GM21381 (cell line): ENCODE data around the gene PPP2R2C.

Source experiments
- ATAC-seq: cut with Tn5 transposase; IDR thresholded peaks from one replicate; pipeline ENCODE4 v1.9.1; 2021; ENCODE audit warnings: mild to moderate bottlenecking, moderate library complexity; ENCODE audit not compliant: unreplicated experiment

The PPP2R2C gene

DNA sequence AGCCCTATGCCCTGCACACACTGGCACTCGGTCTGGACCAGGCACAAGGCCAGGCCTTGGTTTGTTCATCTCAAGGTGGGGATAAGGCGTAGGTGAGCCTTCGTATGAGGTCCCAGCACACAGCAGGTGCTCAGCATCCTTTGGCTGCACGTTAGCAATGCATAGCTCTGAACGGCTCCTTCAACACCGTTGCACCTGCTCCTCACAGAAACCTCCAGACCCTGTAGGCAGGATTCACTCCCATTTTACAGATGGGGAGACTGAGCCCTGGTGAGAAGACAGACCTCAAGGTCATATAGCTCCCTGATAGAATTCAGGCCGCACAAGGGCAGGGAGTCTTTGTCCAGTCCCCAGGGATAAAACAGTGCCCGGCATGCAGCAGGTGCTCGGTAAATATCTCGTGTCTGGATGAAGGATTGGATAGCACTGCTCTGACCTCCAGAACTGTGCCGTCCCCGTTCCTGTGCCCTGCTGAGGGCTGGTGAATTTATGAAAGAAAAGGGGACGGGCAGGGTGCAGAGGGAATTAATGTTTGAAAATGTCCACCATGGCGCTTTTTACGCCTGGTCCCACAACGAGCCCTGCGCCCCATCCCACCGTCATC is 2.4 kb downstream of the PPP2R2C start:
- ATAC-seq = no peak

DNA sequence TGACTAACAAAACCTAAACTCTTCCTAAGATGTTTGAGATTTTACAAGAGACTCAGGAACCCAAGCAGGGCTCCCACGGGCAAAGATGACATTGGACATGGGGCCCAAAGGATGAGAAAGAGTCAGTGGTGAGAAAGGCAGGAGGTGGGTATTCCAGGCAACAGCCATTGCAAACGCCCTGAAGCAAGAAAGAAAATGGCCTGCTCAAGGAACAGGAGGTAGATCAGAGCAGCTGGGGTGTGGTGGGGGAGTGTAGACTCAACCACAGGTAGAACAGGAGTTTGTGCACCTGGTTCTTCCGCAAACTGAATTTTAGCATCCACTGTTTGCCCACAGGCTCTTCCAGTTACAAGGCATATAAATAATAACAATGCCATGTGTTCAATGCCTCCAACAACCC is 3.3 kb downstream of the PPP2R2C start:
- ATAC-seq = no peak

- no peak for ATAC-seq
Observed at GRCh38 chr4:6468376-6468775, 4.0 kb downstream of the PPP2R2C start.

- no peak for ATAC-seq
Observed at GRCh38 chr4:6467600-6467999, 4.8 kb downstream of the PPP2R2C start.

DNA sequence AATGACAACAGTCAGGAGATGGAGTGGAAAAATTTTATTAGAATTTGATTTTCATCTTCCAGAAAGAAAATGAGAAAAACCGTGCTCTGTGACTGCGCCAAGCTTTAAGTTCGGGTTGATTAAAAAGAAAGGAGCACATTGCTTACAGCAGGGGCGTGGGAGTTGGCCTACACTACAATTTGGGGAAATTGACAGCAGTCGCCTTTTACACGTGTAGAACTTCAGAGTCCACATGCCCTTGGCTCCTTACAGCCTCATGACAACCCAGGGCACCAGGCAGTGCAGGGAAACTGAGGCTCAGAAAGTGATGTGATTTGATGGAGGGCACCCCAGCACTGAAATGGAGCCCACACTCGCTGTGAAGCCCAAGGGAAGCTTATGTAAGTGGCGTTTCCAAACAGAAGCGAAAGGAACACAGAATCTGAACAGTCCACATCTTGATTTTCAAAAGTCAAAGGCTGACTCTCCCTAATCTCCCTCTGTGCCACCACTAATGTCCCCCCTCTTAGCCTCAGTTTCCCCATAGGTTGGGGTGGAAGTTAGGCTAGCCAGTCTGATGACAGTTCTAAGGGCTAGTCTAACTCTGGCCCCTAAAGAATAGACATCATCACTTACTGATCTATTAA is 5.5 kb downstream of the PPP2R2C start:
- ATAC-seq = no peak

GRCh38 chr4:6465955-6466354 is 6.5 kb downstream of the PPP2R2C start:
- no peak for ATAC-seq

- no peak for ATAC-seq
Observed at GRCh38 chr4:6464842-6465588, 7.4 kb downstream of the PPP2R2C start.

- ATAC-seq = no peak
Observed at GRCh38 chr4:6463311-6464289, 8.8 kb downstream of the PPP2R2C start.

DNA sequence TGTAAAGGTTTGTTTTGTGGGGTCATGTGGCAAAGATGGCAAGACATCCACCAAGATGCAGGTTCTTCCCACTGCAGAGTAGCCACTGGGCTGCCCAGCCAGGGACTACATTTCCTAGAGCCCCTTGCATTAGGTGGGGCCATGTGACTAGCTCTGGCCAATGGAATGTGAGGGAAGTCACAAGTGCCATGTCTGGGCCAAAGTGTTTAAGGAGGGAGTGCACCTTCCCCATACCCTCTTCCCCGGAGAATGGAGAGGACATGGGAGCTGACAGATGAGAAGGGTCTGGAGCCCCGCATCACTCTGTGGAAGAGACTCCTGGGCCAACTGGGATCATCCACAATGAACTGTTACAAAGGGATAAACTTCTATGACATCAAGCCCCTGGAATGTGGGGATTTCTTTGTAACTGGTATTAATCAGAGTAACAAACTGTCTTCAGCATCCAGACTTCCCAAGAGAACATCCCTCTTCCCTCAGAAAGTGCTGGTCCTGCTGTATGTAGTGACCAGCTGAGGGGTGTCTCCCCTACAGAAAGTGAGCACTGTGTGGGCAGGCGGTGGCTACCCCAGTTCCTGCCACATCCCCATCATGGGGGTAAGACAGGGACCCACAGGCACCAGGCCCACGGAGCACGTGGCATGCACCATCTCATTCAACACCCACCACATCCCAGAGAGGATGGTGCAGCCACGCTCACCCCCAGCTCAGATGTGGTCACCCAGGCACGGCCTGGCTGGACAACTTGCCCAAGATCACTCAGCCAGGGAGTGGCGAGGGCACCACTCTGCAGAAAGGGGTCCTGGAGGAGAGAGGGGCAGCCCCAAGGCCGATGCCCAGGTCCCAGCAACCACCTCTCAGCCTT is 10.9 kb downstream of the PPP2R2C start:
- ATAC-seq = no peak

- ATAC-seq = no peak
Observed at GRCh38 chr4:6460876-6461275, 11.5 kb downstream of the PPP2R2C start.

- ATAC-seq = no peak
Observed at GRCh38 chr4:6458528-6458927, 13.9 kb downstream of the PPP2R2C start.

DNA sequence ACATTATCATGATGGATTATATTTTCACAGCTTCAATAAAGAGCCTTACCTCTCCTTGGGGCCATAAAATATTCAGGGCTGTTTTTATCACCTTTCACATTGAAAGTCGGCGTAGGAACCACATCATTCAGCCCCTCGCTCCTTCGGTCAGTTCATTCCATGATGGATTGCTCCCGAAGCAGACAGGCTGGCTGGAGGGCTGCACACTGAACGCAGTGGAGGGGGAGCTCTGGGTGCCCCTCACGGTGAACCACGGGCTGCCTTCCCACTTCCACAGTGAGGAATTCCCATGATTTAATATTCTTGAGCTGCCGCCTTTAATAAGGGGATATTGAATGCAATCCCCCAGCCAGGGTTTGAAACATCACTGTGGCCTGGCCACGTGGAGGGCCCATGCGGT is 16.0 kb downstream of the PPP2R2C start:
- ATAC-seq = no peak

DNA sequence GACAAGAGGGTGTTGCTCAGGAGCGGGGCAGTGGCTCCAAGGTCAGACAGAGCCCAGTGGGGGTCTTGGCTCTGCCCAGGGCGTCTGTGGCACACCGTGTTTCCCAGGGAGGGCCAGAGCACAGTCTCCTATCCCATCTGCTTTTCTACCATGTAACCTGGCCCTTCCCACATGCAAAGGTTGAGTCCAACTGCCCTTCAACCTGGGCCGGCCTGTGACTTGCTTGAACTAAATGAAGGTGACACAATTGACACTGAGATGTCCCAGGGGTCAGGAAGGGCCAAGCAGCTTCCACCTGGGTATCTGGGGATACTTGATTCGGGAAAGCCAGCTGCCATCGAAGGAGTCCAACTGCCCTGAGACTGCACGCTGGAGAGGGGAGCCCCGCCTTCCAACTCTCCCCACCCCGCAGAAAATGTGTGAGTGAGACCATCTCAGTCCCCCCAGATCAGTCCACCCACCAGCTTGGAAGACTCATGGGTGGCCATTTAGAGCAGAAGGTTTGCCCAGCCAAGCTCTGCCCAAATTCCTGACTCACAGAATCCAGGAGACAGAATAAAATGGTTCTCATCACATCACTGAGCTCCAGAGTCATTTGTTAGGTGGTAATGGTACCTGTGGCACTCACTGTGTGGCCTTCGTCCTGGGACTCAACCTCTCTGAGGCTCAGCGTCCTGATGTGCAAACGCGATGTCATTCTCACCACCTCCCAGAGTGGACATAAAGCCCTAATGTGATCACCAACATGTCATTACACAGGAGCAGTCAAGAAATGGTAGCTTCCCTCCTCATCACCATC is 18.1 kb downstream of the PPP2R2C start:
- ATAC-seq = no peak

DNA sequence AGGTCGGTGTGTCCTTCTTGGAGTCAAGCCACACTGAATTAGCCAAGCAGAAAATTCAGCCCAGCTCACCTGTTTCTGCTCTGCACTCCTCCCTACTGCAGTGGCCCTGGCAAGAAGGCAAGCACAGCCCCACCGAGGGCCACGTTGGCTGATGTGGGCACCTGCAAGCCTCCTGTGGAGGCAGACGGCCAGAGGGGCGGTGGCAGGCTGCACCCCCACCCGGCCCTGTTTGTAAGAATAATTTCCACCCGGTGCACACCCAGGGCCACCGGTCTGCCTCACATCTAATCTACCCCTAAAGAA is 18.8 kb downstream of the PPP2R2C start:
- ATAC-seq = no peak

DNA sequence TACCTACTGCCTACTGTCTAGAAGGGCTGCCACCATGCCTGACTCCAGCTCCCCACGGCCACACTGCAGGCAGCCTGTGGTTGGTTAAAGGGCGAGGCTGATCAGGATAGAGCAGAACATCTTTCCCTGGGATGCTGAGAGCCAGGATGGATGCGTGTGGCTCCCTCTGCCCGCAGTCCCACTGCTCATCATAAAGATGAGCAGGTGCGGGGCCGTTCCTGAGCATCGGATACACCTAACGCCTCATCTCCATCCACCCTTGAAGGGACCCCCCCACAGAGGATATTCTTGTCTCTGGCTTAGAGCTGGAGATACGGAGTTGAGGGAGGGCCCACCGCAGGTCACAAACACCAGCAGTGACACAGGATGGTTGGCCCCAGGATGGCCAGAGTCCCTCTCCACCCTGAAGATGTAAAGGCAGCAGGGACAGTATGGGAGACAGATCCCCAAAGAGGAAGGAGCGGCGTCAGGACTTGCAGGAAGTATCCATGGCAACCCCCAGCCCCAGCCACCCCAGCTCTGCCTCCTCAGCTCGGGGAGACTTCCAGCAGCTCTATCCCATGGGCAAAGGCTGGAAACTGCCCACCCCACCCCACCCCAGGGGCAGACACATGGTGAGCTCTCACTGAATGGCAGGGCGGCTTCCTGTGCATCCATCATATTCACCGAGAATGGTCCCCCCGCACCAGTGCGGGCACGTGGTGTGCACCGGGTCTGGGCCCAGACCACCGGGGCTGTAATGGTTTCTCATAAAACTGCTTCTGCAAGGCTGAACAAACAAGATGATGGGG is 19.3 kb downstream of the PPP2R2C start:
- no peak for ATAC-seq

DNA sequence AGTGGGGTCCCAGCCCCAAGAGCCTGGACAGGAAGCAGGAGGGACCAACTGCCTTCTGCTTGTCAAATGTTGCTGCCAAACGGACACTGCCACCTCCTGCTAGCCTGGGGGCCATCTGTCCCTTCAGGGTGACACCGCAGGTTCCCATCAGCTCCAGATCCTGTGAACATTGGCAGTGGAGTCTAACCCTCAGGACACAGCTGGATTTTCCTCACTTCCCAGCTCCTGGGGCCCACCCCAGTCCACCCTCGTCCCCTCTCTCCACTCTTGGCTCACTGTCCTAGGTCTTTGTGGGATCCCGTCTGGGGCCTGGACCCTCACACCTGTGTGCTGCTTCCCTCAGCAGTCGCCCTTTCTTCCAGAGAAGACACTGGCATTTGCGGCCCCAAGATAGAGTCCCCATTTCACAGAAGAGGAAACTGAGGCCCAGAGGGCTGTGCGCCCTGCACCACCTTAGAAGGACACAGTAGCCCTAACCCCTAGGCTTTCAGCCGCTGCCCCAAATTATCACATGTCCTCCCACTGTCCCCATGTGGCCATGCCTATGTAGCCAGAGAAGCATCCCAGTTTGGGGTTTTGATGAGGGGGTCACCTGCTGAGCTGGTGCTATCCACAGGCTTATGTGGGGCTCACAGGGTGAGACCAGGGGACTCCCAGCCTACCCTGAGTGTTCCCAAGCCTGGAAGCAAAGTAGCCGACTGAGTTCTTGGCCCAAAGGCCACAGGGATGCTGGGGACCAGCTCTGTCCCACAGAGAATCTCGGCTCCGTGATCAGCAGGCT is 20.1 kb downstream of the PPP2R2C start:
- no peak for ATAC-seq

GRCh38 chr4:6451309-6451708 is 21.1 kb downstream of the PPP2R2C start:
- no peak for ATAC-seq

GRCh38 chr4:6450709-6451108 is 21.7 kb downstream of the PPP2R2C start:
- no peak for ATAC-seq
